ENCODE results near the gene ATAD3B.
A peak's percentile ranks its signal among the peaks of the same experiment; 100 is the strongest.
"Not testable (repeated sequence)": the region's sequence is repeated elsewhere in the genome, so short reads cannot be mapped to it uniquely, and the experiment has no call there.

The ATAD3B gene

GRCh38 chr1:1471389-1472052 lies at the start of gene ATAD3B:
ATAD3B (plus strand) TSS chr1:1471765; CDS start chr1:1471885, 120 bp downstream.
- DNase-seq (ENCODE audit: low read depth), result peak; percentile 90

DNA sequence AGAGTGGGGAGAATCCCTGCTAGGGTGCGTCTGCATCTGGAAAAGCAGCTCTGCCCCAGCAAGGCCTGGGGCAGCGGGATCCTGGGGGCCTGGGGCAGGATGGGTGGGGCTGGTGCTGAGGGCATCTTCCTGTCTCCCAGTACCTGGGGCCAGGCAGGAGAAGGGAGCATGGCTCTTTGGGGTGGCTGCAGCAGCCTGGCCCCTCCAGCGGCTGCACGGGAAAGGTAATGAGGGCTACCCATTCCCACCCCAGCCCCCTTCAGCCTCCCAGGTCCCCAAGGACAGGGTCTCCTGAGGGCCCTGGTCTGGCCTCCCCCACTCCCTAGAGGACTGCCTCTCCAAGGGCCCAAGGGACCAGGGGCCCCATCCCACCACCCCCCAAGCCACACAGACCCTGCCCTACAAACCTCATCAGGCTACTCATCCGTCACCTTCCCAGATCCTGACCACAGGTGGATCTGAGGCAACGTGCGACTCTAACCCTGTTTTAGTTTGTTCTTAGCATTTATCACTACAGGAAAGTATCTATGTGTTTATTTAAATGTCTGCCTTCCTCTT lies 49.6 kb upstream of the ATAD3B start:
- DNase-seq (ENCODE audit: low read depth), result no peak

GRCh38 chr1:1422465-1423244 lies 48.9 kb upstream of the ATAD3B start:
- peak; percentile 70 for DNase-seq (ENCODE audit: low read depth)

DNA sequence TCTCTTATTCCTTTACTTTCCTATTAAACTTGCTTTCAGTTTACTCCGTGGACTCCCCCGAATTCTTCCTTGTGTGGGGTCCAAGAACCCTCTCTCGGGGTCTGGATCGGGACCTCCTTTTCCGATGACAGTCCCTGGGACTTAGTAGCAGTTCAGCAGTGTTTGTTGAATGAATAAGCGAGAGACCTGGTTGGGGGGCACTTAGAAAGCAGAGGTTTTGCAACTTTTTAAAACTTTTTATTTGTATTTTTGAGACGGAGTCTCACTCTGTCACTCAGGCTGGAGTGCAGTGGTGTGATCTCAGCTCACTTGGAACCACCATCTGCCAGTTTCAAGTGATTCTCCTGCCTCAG lies 48.3 kb upstream of the ATAD3B start:
- DNase-seq (ENCODE audit: low read depth), result no peak

DNA sequence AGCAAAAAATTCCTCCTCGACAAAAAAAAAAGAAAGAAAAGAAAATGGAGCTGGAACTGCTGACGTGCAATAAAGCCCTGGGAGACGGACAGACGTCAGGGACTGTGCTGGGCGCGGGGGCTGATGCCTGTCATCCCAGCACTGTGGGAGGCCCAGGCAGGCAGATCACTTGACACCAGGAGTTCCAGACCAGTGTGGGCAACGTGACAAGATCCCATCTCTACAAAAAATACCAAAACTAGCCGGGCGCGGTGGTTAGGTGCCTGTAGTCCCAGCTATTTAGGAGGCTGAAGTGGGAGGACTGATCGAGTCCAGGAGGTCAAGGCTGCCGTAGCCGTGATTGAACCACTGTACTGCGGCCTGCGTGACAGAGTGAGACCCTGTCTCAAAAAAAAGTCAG lies 46.9 kb upstream of the ATAD3B start:
- no peak for DNase-seq (ENCODE audit: low read depth)

GRCh38 chr1:1425426-1425752 lies 46.2 kb upstream of the ATAD3B start:
- no peak for DNase-seq (ENCODE audit: low read depth)

GRCh38 chr1:1425753-1426495 lies 45.6 kb upstream of the ATAD3B start:
- DNase-seq (ENCODE audit: low read depth), result no peak

GRCh38 chr1:1426496-1427105 lies 45.0 kb upstream of the ATAD3B start:
- DNase-seq (ENCODE audit: low read depth), result no peak

GRCh38 chr1:1427106-1427819 lies 44.3 kb upstream of the ATAD3B start:
- peak; percentile 19 for DNase-seq (ENCODE audit: low read depth)

- DNase-seq (ENCODE audit: low read depth), result no peak
These were observed 43.8 kb upstream of the ATAD3B start for GRCh38 chr1:1427820-1428148.

DNA sequence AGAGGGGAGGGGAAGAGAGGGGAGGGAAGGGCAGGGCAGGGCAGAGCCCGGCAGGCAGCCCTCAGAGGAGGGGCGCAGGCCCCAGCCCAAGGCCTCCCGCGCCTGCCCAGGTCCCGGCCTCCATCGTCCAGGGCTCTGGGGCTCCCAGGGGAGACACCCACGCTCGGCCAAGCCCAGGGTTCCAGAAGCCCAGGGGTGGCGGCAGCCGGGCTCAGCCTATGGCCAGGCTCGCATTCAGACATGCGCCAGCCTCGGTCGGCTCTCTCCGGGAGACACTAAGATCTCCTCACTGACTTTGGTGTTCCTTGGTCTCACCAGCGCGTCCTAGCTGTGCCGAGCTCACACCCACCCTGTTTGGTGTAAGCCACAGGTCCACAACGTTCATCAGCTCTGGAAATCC lies 43.4 kb upstream of the ATAD3B start:
- no peak for DNase-seq (ENCODE audit: low read depth)

DNA sequence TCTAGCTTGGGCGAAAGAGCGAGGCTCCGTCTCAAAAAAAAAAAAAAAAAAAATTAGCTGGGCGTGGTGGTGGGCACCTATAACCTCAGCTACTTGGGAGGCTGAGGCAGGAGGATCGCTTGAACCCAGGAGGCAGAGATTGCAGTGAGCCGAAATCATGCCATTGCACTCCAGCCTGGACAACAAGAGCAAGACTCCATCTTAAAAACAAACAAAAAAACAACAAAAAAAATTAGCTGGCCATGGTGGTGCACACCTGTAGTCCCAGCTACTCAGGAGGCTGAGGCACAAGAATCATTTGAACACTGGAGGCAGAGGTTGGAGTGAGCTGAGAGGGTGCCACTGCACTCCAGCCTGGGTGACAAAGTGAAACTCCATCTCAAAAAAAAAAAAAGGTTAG lies 42.6 kb upstream of the ATAD3B start:
- not testable (repeated sequence) for DNase-seq (ENCODE audit: low read depth)

GRCh38 chr1:1429671-1430073 lies 41.9 kb upstream of the ATAD3B start:
- DNase-seq (ENCODE audit: low read depth), result peak; percentile 28

DNA sequence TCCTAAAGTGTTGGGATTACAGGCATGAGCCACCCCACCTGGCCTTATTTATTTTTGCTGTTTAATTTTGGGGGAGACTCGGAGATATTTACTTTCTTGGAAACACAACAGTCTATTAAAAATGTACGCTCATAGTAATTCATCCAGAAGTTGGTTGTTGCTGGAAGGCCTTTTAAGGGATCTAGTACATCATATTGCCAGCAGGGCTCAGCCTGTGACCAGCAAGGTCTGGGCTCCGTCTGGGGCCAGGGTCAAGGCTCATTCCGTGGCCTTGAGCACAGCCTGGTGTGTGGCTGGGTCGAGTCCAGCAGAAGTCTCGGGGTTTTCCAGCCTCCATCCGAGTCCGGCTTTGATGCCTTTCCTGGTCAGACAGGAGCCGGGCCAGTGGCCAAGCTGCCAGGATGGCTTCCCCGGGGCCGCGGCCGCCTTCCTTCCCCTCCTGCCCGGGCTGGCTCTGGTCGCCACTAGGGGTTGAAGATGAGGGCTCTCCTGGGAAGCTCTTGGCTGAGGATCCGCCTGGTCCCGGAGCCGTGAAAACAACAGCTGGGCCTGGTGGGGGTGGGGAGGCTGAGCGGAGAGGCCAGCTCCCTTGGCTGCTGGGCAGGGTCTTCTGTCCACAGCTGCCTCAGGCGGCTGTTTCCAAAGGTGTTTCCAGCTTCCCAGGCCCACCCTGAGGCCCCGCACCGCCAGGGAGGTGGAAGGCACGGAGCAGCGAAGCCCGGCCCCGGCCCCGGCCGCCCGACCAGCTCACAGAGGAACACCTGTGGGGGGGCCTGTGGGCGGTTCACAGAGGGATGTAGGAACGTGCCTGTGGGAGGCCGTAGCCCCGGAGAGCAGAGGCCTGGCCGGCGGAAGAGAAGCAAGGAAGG lies 41.2 kb upstream of the ATAD3B start:
- DNase-seq (ENCODE audit: low read depth), result peak; percentile 44

DNA sequence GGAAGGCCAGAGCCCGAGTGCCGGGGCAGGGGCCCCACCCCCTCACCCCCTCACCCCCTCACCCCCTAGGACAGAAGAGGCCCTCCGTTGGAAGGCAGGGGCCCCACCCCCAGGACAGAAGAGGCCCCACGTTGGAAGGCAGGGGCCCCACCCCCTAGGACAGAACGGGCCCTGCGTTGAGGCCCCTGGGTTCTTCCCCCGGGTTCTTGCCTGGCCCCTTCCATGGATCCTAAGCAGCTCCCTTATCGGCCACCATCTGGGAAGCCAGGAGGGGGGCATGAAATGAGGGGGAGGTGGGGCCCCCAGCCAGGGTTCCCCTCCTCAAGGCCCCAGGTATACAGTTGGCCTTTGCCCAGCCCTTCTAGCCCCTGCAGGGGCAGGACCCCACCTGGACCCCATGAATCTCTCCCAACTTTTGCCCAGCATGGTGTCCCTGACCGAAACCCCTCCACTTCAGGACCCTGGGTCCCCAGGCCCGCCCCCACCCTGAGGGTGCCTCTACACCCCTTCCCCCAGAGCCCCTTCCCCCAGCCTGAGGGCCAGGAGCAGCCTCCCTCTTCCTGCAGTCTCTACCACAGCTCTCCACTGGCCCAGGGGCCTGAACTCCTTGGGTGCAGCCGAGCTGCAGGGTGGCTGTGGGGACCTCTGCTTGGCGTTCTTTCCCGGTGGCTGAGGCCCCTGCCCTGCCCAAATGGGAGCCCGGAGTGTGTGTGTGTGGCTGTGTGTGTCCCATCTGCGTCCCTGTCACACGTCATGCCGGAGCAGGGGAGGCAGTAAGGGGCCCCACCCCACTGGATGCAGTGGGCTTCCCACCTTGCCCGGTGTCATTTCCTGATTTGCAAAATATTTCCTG lies 40.3 kb upstream of the ATAD3B start:
- DNase-seq (ENCODE audit: low read depth), result no peak

DNA sequence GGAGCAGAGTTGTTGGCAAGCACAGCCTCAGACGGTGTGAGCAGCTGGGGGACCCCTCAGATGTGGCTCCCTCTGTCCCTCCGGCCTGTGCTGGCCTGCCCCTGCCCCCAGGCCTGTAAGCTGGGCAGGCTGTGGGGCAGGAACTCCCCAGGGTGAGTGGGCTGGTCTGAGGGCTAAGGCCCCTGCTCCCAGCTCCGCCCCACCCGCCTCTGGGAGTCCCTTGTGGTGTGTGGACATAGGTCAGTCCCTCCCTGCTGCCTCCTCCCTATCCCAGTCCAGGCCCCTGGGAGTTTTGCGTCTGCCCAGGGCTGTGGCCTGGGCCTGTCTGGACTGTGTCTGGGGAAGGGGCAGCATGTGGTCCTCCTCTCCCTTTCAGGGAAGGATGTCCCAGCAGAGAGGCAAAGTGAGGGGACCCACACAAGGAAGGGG lies 39.7 kb upstream of the ATAD3B start:
- no peak for DNase-seq (ENCODE audit: low read depth)

DNA sequence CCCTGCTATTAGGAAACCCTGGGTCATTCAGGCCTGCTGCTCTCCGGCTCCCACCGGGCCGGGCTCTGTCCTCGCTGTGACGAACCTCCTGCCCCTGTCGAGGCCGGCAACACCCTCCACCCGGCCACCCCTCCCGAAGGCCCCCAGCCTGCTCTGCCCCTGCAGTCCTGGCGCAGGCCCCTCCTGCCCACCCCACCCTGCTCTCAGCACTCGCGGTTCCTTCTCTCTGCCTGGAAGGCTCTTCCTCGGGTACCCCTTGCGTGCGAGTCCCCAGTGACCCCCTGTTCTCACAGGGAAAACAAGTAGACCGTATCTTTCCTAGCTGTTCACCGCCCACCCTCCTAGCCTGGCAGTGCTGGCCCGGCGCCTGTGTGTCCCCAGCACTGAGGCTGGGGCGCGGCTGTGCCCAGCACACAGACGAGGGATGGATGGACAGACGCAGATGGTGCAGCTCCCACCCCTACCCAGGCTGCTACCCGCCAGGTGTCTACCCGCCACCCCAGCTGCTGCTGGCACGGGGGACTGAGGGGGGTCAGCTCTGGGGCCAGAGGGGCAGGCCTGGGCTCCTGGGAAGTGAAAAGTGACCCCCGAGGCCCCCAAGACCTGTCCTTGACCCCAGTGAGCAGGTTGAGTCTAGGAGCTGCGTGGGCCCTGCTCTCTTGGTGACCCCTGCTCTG lies 39.2 kb upstream of the ATAD3B start:
- DNase-seq (ENCODE audit: low read depth), result no peak

DNA sequence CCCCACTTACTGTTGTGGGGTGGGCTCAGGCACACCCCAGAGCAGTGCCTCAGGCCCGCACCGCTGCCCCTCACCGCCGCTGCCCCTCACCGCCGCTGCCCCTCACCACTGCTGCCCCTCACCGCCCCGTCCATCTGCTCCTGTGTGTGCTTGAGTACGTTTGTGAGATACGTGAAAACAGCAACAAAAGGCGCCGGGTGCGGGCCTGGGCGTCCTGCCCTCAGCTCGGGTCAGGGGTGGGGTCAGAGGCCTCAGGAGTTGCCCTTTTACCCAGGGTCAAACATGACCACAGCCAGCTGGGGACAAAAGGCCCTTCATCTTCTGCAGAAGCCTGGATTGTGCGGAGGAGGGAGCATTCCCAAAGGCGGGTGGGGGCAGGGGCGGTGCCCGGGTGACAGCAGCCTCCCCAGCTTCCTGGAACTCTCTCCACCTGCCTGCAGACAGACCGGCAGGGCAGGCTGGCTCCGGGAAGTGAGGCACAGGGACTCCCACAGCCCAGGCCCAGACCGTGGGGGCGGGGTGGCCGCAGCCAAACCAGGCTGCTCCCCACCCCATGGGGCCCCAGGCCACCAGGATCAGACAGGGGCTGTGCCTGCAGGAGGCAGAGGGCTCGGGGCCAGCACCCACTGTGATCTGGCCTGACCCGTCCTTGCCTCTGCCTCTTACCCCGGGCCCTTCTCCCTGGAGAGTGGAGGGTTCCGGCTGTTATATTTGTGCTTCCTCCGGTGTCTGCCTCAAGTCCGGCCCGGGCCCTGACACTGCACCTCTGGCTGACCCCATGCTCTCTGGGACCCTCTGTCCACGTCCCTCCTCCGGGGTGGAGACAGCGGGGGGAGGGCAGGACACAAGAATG lies 38.4 kb upstream of the ATAD3B start:
- no peak for DNase-seq (ENCODE audit: low read depth)

DNA sequence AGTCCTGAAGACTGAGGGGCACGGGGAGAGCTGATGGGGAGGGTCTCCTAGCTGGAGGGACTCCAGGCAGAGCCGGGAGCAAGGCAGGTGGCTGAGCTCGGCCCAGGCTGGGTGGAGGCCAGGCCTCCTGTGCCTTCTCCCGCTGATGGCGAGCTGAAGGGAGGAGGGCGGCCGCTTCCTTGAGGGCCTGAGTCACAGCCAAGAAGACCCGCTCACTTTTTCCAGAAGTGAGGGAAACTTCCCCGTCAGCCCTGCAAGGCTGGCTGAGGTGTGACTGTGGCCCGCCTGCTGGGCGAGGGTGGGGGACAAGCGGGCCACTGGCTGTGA lies 37.8 kb upstream of the ATAD3B start:
- peak; percentile 39 for DNase-seq (ENCODE audit: low read depth)

Measured in EH (cell line).